Type B pancreatic cell (in vitro differentiated cells): ENCODE results near the gene TUFT1. TPM values are rescaled to one million over a fixed set of nuclear protein-coding genes. Genes with fewer than 3 reads are reported as not detected.
A peak's percentile ranks its signal among the peaks of the same experiment; 100 is the strongest.

Experiments
- DNase-seq: peaks from one replicate; pipeline ENCODE4 v3.0.0; 2021; ENCODE audit warnings: mixed read lengths; ENCODE audit not compliant: unreplicated experiment; ENCODE audit errors: extremely low spot score
- H3K27ac Mint-ChIP-seq: 2 replicates; pipeline ENCODE4 v1.8.0; 2021; ENCODE audit warnings: mild to moderate bottlenecking, mixed read lengths
- H3K27me3 Mint-ChIP-seq: 2 replicates; pipeline ENCODE4 v1.8.0; 2021; ENCODE audit warnings: mixed read lengths
- H3K36me3 Mint-ChIP-seq: 2 replicates; pipeline ENCODE4 v1.8.0; 2021; ENCODE audit warnings: mixed read lengths
- H3K4me1 Mint-ChIP-seq: one replicate; pipeline ENCODE4 v1.8.0; 2021; ENCODE audit warnings: mixed read lengths; ENCODE audit not compliant: unreplicated experiment
- H3K4me3 Mint-ChIP-seq: 2 replicates; pipeline ENCODE4 v1.8.0; 2021; ENCODE audit warnings: mild to moderate bottlenecking, mixed read lengths
- H3K9me3 Mint-ChIP-seq: 2 replicates; pipeline ENCODE4 v1.8.0; 2021; ENCODE audit warnings: mixed read lengths
- total RNA-seq: library from RNA; stranded (reverse); gene quantifications from 2 replicates; pipeline ENCODE4 v1.2.1, GENCODE V29; 2021; ENCODE audit warnings: low replicate concordance
- TF ChIP-seq, protein P1 (sequence below): fragments of 200-600 bp; sonication (generic); conservative IDR thresholded peaks from 2 replicates; pipeline ENCODE4 v1.5.0; 2021; ENCODE audit warnings: antibody characterized with exemption, mild to moderate bottlenecking

Gene TUFT1
- total RNA-seq, 1 donor from 2014 or later, result 15.5 TPM

DNA sequence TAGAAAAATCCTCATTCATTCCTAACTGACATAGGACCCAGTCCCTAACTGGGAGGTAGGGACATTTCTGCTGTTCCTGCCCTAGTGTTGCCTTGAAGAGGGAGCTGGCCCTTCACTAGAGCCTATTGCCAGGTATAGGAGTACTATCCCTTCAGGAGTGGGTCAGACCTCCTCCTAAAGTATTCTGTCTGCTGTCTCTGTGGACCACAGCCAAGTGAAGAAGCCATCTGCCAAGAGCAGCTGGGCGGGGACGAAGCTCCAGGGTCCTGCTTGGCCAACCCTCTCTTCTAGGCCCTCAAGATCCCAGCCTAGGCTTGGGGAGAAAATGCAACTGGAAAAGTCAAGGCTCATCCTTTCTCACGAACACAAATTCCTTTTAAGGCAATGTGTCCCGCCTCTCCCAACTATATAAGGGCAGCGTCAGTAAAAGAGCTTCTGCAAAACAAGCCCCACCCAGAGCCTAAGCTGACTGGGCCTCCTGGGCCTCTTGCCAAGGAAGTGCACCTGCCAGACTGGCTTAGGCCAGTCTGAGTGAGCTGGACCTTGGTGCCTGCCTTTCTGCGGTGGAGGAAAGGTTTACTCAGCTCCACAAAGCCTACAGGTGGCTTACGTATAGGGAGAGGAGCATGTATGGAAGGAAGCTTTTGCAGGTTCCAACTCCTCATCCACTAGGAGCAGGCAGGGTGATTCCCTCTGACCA is 638 bp upstream of the TUFT1 start:
- Mint-ChIP-seq H3K9me3 (no peaks in the 10 kb centered on the region), H3K27ac (peak overlapping the region; percentile 98), H3K4me1 (peaks cover 16% of the 10 kb centered on the region), H3K4me3 (peak overlapping the region; percentile 97), H3K36me3 (peaks cover 9% of the 10 kb centered on the region), H3K27me3 (no peaks in the 10 kb centered on the region)
- peak; percentile 79 for DNase-seq
- TF ChIP-seq, protein P1, sequence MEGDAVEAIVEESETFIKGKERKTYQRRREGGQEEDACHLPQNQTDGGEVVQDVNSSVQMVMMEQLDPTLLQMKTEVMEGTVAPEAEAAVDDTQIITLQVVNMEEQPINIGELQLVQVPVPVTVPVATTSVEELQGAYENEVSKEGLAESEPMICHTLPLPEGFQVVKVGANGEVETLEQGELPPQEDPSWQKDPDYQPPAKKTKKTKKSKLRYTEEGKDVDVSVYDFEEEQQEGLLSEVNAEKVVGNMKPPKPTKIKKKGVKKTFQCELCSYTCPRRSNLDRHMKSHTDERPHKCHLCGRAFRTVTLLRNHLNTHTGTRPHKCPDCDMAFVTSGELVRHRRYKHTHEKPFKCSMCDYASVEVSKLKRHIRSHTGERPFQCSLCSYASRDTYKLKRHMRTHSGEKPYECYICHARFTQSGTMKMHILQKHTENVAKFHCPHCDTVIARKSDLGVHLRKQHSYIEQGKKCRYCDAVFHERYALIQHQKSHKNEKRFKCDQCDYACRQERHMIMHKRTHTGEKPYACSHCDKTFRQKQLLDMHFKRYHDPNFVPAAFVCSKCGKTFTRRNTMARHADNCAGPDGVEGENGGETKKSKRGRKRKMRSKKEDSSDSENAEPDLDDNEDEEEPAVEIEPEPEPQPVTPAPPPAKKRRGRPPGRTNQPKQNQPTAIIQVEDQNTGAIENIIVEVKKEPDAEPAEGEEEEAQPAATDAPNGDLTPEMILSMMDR, result no peak

- H3K27ac Mint-ChIP-seq, result peak overlapping the region; percentile 98
- peak overlapping the region; percentile 97 for H3K4me3 Mint-ChIP-seq
- H3K27me3 Mint-ChIP-seq, result no peaks in the 10 kb centered on the region
- H3K4me1 Mint-ChIP-seq, result peaks cover 16% of the 10 kb centered on the region
- no peaks in the 10 kb centered on the region for H3K9me3 Mint-ChIP-seq
- DNase-seq, result no peak
- peaks cover 9% of the 10 kb centered on the region for H3K36me3 Mint-ChIP-seq
- TF ChIP-seq, protein P1, result peak; percentile 24
Observed at GRCh38 chr1:151540982-151541377, 871 bp downstream of the TUFT1 start.

DNA sequence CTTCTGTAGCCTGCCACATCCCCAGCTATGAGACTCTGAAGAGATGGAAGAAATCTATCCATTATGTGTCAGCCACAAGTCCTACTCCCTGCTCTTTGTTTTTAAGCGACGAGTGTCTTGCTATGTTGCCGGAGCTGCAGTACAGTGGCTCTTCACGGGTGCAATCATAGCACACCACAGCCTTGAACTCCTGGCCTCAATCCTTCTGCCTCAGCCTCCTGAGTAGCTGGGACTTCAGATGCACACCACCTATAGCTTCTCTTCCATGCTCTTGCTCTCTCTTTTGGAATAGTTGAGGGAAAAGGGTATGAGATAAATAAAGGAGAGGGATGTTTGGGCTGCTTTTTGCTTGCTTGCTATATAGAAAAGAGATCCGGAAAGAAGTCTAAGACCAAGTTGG is 1.6 kb downstream of the TUFT1 start:
- Mint-ChIP-seq H3K27ac (peak overlapping the region; percentile 98), H3K9me3 (no peaks in the 10 kb centered on the region), H3K4me3 (peak overlapping the region; percentile 97), H3K27me3 (no peaks in the 10 kb centered on the region), H3K4me1 (peaks cover 17% of the 10 kb centered on the region), H3K36me3 (peaks cover 9% of the 10 kb centered on the region)
- TF ChIP-seq, protein P1, result no peak
- DNase-seq, result no peak

- no peaks in the 10 kb centered on the region for H3K9me3 Mint-ChIP-seq
- peaks cover 16% of the 10 kb centered on the region for H3K36me3 Mint-ChIP-seq
- no peaks in the 10 kb centered on the region for H3K27me3 Mint-ChIP-seq
- H3K27ac Mint-ChIP-seq, result peak overlapping the region; percentile 98
- H3K4me1 Mint-ChIP-seq, result peaks cover 25% of the 10 kb centered on the region
- H3K4me3 Mint-ChIP-seq, result peak overlapping the region; percentile 97
- DNase-seq, result no peak
- TF ChIP-seq, protein P1, result no peak
Observed at GRCh38 chr1:151542710-151543129, 2.6 kb downstream of the TUFT1 start.

GRCh38 chr1:151545542-151545941 is 5.4 kb downstream of the TUFT1 start:
- Mint-ChIP-seq H3K27me3 (no peaks in the 10 kb centered on the region), H3K4me3 (peak overlapping the region; percentile 15), H3K27ac (no peak overlapping the region), H3K9me3 (no peaks in the 10 kb centered on the region), H3K36me3 (peaks cover 16% of the 10 kb centered on the region), H3K4me1 (peaks cover 34% of the 10 kb centered on the region)
- TF ChIP-seq, protein P1, result no peak
- no peak for DNase-seq
